Ectodermal cell (in vitro differentiated cells): Measurements from ENCODE around the gene SEBOX.

Experiments
- H3K27ac ChIP-seq: 2 replicates; pipeline ENCODE4 v1.7.0; 2013; ENCODE audit warnings: mild to moderate bottlenecking, low read depth, low read length; ENCODE audit not compliant: insufficient read depth, poor library complexity, severe bottlenecking
- H3K27me3 ChIP-seq: 2 replicates; pipeline ENCODE4 v1.7.0; 2013; ENCODE audit warnings: mild to moderate bottlenecking, low read length; ENCODE audit not compliant: insufficient read depth, control insufficient read depth, poor library complexity, severe bottlenecking
- H3K36me3 ChIP-seq: one replicate; pipeline ENCODE4 v1.7.0; 2013; ENCODE audit warnings: low read length; ENCODE audit not compliant: control insufficient read depth, insufficient read depth
- H3K4me1 ChIP-seq: one replicate; pipeline ENCODE4 v1.7.0; 2013; ENCODE audit warnings: low read length; ENCODE audit not compliant: control insufficient read depth, insufficient read depth
- H3K4me3 ChIP-seq: 2 replicates; pipeline ENCODE4 v1.7.0; 2013; ENCODE audit warnings: low read depth, low read length, control low read depth; ENCODE audit not compliant: insufficient read depth
- H3K9me3 ChIP-seq: 2 replicates; pipeline ENCODE4 v1.7.0; 2013; ENCODE audit warnings: mild to moderate bottlenecking, low read length, moderate library complexity; ENCODE audit not compliant: control insufficient read depth
- WGBS, 2 experiments: methylation state at CpG; one replicate each; pipeline ENCODE4 v1.1.7; 2013; ENCODE audit warnings: missing lambda C conversion rate in 2 of 2; 5-methylcytosine and 5-hydroxymethylcytosine counted together

The SEBOX gene

GRCh38 chr17:28324781-28325180, 40.2 kb downstream of the SEBOX start:
- Histone ChIP-seq H3K27me3 (no peaks in the 10 kb centered on the region), H3K4me1 (peaks cover 21% of the 10 kb centered on the region), H3K27ac (no peak overlapping the region), H3K4me3 (no peak overlapping the region), H3K9me3 (no peaks in the 10 kb centered on the region), H3K36me3 (peaks cover 18% of the 10 kb centered on the region)
- whole genome bisulfite sequencing, 2 experiments, result 99 to 100% methylated on average over 1 to 2 of the region's 3 CpGs

GRCh38 chr17:28324267-28324745, 40.7 kb downstream of the SEBOX start:
- H3K36me3 ChIP-seq, result peaks cover 17% of the 10 kb centered on the region

GRCh38 chr17:28320215-28321061, 44.6 kb downstream of the SEBOX start:
- 64 to 70% methylated on average over 8 of the region's 8 CpGs for WGBS, 2 experiments
- Histone ChIP-seq H3K4me3 (peak overlapping the region; percentile 95), H3K4me1 (peaks cover 17% of the 10 kb centered on the region), H3K27me3 (no peaks in the 10 kb centered on the region), H3K36me3 (no peaks in the 10 kb centered on the region), H3K9me3 (no peaks in the 10 kb centered on the region), H3K27ac (no peak overlapping the region)

More at GRCh38 chr17:28324267-28324745, 40.7 kb downstream of the SEBOX start:
- H3K4me3 ChIP-seq, result no peak overlapping the region
- WGBS, 2 experiments, result 91 to 92% methylated on average over 4 to 5 of the region's 5 CpGs
- no peak overlapping the region for H3K27ac ChIP-seq
- no peaks in the 10 kb centered on the region for H3K9me3 ChIP-seq
- H3K27me3 ChIP-seq, result no peaks in the 10 kb centered on the region
- peaks cover 21% of the 10 kb centered on the region for H3K4me1 ChIP-seq

- Histone ChIP-seq H3K4me1 (peaks cover 17% of the 10 kb centered on the region), H3K36me3 (no peaks in the 10 kb centered on the region), H3K9me3 (no peaks in the 10 kb centered on the region), H3K27ac (peak overlapping the region; percentile 77), H3K4me3 (peak overlapping the region; percentile 95), H3K27me3 (no peaks in the 10 kb centered on the region)
- 1% methylated on average over 7 of the region's 7 CpGs for WGBS, 2 experiments
Observed at GRCh38 chr17:28319598-28319935, 45.4 kb downstream of the SEBOX start.

GRCh38 chr17:28318759-28319597, 46.0 kb downstream of the SEBOX start, which contains the start of gene TMEM97:
Gene TMEM97, plus strand, starts transcription at chr17:28319200. Its CDS starts 40 bp downstream, at chr17:28319240.
- no peaks in the 10 kb centered on the region for H3K36me3 ChIP-seq
- H3K27me3 ChIP-seq, result no peaks in the 10 kb centered on the region
- H3K4me1 ChIP-seq, result peaks cover 17% of the 10 kb centered on the region
- H3K9me3 ChIP-seq, result no peaks in the 10 kb centered on the region
- peak within 1 kb of the TSS; percentile 95 for H3K4me3 ChIP-seq
- peak within 1 kb of the TSS; percentile 77 for H3K27ac ChIP-seq
- WGBS, 2 experiments, result 0% methylated on average over 72 of the region's 72 CpGs

GRCh38 chr17:28317966-28318758, 46.8 kb downstream of the SEBOX start:
- Histone ChIP-seq H3K4me3 (peak overlapping the region; percentile 95), H3K27ac (peak overlapping the region; percentile 36), H3K9me3 (no peaks in the 10 kb centered on the region), H3K27me3 (no peaks in the 10 kb centered on the region), H3K4me1 (peaks cover 17% of the 10 kb centered on the region), H3K36me3 (no peaks in the 10 kb centered on the region)
- 5% methylated on average over 40 of the region's 40 CpGs for WGBS, 2 experiments

GRCh38 chr17:28317099-28317965, 47.7 kb downstream of the SEBOX start:
- H3K9me3 ChIP-seq, result no peaks in the 10 kb centered on the region
- WGBS, 2 experiments, result 74 to 76% methylated on average over 21 of the region's 21 CpGs
- H3K27ac ChIP-seq, result no peak overlapping the region
- H3K36me3 ChIP-seq, result no peaks in the 10 kb centered on the region
- peak overlapping the region; percentile 95 for H3K4me3 ChIP-seq
- no peaks in the 10 kb centered on the region for H3K27me3 ChIP-seq
- peaks cover 17% of the 10 kb centered on the region for H3K4me1 ChIP-seq

GRCh38 chr17:28315846-28316705, 48.9 kb downstream of the SEBOX start:
- WGBS, 2 experiments, result 89 to 92% methylated on average over 4 of the region's 4 CpGs
- H3K4me3 ChIP-seq, result no peak overlapping the region
- H3K27ac ChIP-seq, result no peak overlapping the region
- H3K27me3 ChIP-seq, result no peaks in the 10 kb centered on the region
- H3K36me3 ChIP-seq, result no peaks in the 10 kb centered on the region
- H3K4me1 ChIP-seq, result peaks cover 13% of the 10 kb centered on the region
- H3K9me3 ChIP-seq, result no peaks in the 10 kb centered on the region
